Activated B cell treated with CpG ODN at 0.5 μM for 24 hours (primary cell): ENCODE measurements around the gene VEGFC. TPM values are rescaled to one million over a fixed set of nuclear protein-coding genes. Genes with fewer than 3 reads are reported as not detected.

Source experiments
- ATAC-seq: fragments of 200-7000 bp; cut with Tn5 transposase; one replicate; pipeline ENCODE4 v1.10.0; 2021; ENCODE audit warnings: low read depth, mild to moderate bottlenecking, moderate library complexity
- CTCF ChIA-PET: fragments of 350-600 bp; sonication (Branson Sonifier 250); formaldehyde crosslinking; loops from one replicate; lab custom pipeline; 2021; ENCODE audit warnings: antibody characterized with exemption; lab: Charles Lee
- POLR2A ChIA-PET: fragments of 350-600 bp; sonication (Branson Sonifier 250); formaldehyde crosslinking; loops from one replicate; lab custom pipeline; 2021; ENCODE audit warnings: antibody characterized with exemption; lab: Charles Lee
- DNase-seq: peaks from one replicate; pipeline ENCODE4 v3.0.0; 2022
- H3K27ac Mint-ChIP-seq: one replicate; pipeline ENCODE4 v1.8.0; 2020; ENCODE audit warnings: mixed read lengths
- H3K27me3 Mint-ChIP-seq: one replicate; pipeline ENCODE4 v1.8.0; 2021; ENCODE audit warnings: mixed read lengths
- H3K36me3 Mint-ChIP-seq: one replicate; pipeline ENCODE4 v1.8.0; 2021; ENCODE audit warnings: low read depth, mixed read lengths
- H3K4me1 Mint-ChIP-seq: one replicate; pipeline ENCODE4 v1.8.0; 2021; ENCODE audit warnings: mixed read lengths
- H3K4me3 Mint-ChIP-seq: one replicate; pipeline ENCODE4 v1.8.0; 2020; ENCODE audit warnings: mild to moderate bottlenecking, mixed read lengths
- H3K9me3 Mint-ChIP-seq: one replicate; pipeline ENCODE4 v1.8.0; 2020; ENCODE audit warnings: mixed read lengths
- intact Hi-C: fragments of 100-400 bp; cut with micrococcal nuclease; formaldehyde crosslinking; loops from one replicate; pipeline ENCODE4 v1.15.1; 2024
- total RNA-seq: library from RNA; stranded (reverse); gene quantifications from 2 replicates; pipeline ENCODE4 v1.2.3, GENCODE V29; 2022
- TF ChIP-seq, protein P1 (sequence below): fragments of 200-600 bp; IDR thresholded peaks from one replicate; pipeline ENCODE4 v1.8.0; 2022; ENCODE audit warnings: antibody characterized with exemption, mild to moderate bottlenecking

The VEGFC gene
- total RNA-seq, 1 donor from 2014 or later, result not detected

DNA sequence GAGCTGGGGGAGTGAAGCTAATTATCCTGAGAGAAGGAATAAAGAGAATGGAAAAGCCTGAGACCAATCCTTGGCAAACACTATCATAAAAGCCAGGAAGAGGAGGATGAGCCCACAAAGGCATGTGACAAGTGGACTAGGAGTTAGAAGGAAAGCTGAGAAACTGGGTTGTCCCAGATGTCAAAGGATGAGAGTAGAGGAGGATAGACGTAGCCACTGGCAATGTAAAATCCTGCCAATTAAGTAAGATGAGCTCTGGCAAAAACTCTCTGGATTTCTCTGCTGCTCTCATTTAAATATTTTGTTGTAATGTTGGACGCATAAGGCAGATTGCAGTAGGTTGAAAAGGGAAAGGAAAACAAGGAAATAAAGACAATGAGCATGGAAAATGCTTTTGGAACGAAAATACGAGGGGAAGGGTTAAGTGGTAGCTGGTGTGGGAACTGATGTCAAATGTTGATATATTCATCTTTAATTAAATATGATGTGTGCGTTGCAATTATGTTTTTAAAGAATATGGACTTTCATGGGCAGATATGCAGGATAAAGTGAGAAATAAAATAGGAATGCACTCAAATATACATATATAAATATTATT is 14.2 kb upstream of the VEGFC start:
- ATAC-seq (no peak), DNase-seq (no peak)
- H3K27ac Mint-ChIP-seq, result no peak overlapping the region
- POLR2A ChIA-PET, result no interaction called here
- H3K27me3 Mint-ChIP-seq, result no peaks in the 10 kb centered on the region
- no peak overlapping the region for H3K4me3 Mint-ChIP-seq
- intact Hi-C loops, result no loop called here
- H3K9me3 Mint-ChIP-seq, result peaks cover 11% of the 10 kb centered on the region
- CTCF ChIA-PET, result no interaction called here
- H3K4me1 Mint-ChIP-seq, result no peaks in the 10 kb centered on the region
- TF ChIP-seq, protein P1, sequence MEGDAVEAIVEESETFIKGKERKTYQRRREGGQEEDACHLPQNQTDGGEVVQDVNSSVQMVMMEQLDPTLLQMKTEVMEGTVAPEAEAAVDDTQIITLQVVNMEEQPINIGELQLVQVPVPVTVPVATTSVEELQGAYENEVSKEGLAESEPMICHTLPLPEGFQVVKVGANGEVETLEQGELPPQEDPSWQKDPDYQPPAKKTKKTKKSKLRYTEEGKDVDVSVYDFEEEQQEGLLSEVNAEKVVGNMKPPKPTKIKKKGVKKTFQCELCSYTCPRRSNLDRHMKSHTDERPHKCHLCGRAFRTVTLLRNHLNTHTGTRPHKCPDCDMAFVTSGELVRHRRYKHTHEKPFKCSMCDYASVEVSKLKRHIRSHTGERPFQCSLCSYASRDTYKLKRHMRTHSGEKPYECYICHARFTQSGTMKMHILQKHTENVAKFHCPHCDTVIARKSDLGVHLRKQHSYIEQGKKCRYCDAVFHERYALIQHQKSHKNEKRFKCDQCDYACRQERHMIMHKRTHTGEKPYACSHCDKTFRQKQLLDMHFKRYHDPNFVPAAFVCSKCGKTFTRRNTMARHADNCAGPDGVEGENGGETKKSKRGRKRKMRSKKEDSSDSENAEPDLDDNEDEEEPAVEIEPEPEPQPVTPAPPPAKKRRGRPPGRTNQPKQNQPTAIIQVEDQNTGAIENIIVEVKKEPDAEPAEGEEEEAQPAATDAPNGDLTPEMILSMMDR, result no peak
- no peaks in the 10 kb centered on the region for H3K36me3 Mint-ChIP-seq

DNA sequence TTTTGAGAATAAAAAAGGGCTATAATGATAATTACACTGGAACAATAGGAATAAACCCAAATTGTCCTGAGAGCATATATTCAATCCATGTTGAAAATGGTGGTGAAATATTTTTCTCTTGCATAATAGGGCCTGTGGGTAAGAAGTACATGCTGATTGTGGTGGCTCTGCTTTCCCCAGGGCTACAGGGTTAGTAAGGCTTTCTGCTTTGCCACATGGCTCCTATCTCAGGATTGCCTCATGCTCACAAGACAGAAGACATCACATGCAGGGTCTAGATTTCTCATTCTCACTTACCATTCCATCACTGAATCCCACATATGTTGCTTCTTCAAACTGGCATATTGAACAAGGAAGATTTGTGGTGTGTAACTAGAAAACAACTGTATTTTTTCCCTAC is 12.4 kb upstream of the VEGFC start:
- ATAC-seq (no peak), DNase-seq (no peak)
- intact Hi-C loops, result no loop called here
- CTCF ChIA-PET, result no interaction called here
- no peak overlapping the region for H3K27ac Mint-ChIP-seq
- H3K4me1 Mint-ChIP-seq, result no peaks in the 10 kb centered on the region
- no peak overlapping the region for H3K4me3 Mint-ChIP-seq
- POLR2A ChIA-PET, result no interaction called here
- H3K9me3 Mint-ChIP-seq, result peaks cover 11% of the 10 kb centered on the region
- TF ChIP-seq, protein P1, result no peak
- no peaks in the 10 kb centered on the region for H3K36me3 Mint-ChIP-seq
- no peaks in the 10 kb centered on the region for H3K27me3 Mint-ChIP-seq

DNA sequence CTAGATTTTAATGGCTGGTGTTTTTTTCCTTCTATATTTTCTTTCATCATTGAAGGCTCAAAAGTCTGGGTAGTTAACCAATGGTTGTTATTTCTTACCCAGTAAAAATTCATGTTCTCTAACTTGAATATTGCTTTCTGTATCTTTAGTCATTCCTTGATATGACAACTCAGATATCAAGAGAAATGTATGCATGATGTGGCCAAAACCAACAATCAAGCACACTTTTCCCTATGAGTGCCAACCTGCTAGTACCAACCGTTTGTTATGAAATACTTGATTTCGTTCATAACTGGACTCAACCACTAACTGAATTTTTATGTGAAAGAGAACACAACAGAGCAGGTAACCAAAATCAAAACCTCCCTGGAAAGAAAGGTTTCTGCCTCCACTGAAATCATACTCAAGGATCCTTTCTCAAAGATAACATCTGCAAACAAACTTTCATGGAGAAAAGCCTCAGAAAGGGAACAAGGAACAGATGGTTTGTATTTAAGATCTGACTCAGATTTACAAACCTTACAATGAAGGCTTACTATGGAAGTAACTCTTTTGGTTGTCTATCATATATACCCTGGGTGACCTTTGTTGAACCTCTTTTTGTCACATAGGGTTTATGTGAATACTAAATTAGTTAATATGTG is 8.3 kb upstream of the VEGFC start:
- ChIA-PET CTCF (no interaction called here), POLR2A (no interaction called here)
- H3K4me1 Mint-ChIP-seq, result no peaks in the 10 kb centered on the region
- intact Hi-C loops, result no loop called here
- ATAC-seq (no peak), DNase-seq (no peak)
- TF ChIP-seq, protein P1, result no peak
- no peak overlapping the region for H3K4me3 Mint-ChIP-seq
- peaks cover 2% of the 10 kb centered on the region for H3K27me3 Mint-ChIP-seq
- no peaks in the 10 kb centered on the region for H3K36me3 Mint-ChIP-seq
- H3K9me3 Mint-ChIP-seq, result no peaks in the 10 kb centered on the region
- H3K27ac Mint-ChIP-seq, result no peak overlapping the region

DNA sequence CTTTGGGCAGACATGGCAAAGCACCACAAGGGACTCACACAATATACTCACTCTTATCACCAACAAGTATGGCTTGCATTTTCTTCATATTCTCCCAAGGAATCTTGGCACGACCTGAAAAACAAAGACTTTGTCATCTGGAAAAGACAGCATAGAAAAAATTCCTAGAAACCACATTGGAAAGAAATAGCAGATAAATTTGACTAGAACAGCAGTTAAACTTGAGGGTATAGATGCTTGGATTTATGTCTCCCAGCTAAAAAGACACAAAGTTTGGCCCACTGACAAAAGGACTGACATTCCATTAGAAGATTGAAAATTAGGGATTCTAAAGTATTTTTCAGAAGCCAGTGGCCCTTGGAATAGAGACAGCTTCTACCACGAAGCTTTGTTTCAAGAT is 6.9 kb upstream of the VEGFC start:
- H3K9me3 Mint-ChIP-seq, result no peaks in the 10 kb centered on the region
- no peak overlapping the region for H3K27ac Mint-ChIP-seq
- H3K4me3 Mint-ChIP-seq, result no peak overlapping the region
- TF ChIP-seq, protein P1, result no peak
- POLR2A ChIA-PET, result no interaction called here
- ATAC-seq (no peak), DNase-seq (no peak)
- CTCF ChIA-PET, result no interaction called here
- peaks cover 5% of the 10 kb centered on the region for H3K27me3 Mint-ChIP-seq
- no peaks in the 10 kb centered on the region for H3K36me3 Mint-ChIP-seq
- H3K4me1 Mint-ChIP-seq, result no peaks in the 10 kb centered on the region
- intact Hi-C loops, result no loop called here

DNA sequence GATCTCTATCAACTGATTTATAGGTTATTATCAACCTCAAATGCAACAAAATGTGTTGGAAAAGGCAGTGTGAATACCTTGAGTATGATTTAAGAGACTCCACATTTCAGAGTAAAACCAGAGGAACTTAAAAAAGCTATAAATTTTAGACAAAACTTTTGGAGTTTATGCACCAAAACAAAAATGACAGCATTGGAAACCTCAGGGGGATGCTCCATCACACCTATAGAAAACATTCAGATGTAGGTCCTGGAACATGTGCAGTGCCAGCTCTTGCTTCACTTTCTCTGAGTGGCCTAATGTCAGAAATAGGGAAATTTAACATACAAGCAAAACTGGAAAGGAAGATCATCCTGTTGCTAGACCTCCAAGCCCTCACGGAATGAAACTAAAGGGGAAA is 5.8 kb upstream of the VEGFC start:
- H3K4me3 Mint-ChIP-seq, result no peak overlapping the region
- H3K9me3 Mint-ChIP-seq, result no peaks in the 10 kb centered on the region
- intact Hi-C loops, result no loop called here
- no peak overlapping the region for H3K27ac Mint-ChIP-seq
- DNase-seq (no peak), ATAC-seq (no peak)
- H3K4me1 Mint-ChIP-seq, result peaks cover 1% of the 10 kb centered on the region
- TF ChIP-seq, protein P1, result no peak
- ChIA-PET CTCF (no interaction called here), POLR2A (no interaction called here)
- peaks cover 15% of the 10 kb centered on the region for H3K27me3 Mint-ChIP-seq
- H3K36me3 Mint-ChIP-seq, result no peaks in the 10 kb centered on the region
